BJ (cell line): ENCODE results near the gene FBXW11. TPM values are rescaled to one million over a fixed set of nuclear protein-coding genes. Genes with fewer than 3 reads are reported as not detected.

Source experiments
- CTCF ChIA-PET: fragments of 350-600 bp; formaldehyde crosslinking; extraction: SDS; loops from one replicate; lab custom pipeline; 2021; ENCODE audit warnings: antibody characterized with exemption, inconsistent platforms; lab: Yijun Ruan, JAX
- POLR2A ChIA-PET: fragments of 300-600 bp; sonication (Branson Sonifier 250); formaldehyde crosslinking; extraction: SDS; loops from one replicate; lab custom pipeline; 2021; ENCODE audit warnings: antibody characterized with exemption; lab: Charles Lee
- DNase-seq: peaks from one replicate; pipeline ENCODE4 v3.0.0-alpha.2; 2011; ENCODE audit warnings: low read depth
- H3K27me3 ChIP-seq: 2 replicates; pipeline ENCODE4 v1.6.0; 2011; ENCODE audit warnings: low read length; ENCODE audit not compliant: control insufficient read depth, insufficient read depth
- H3K36me3 ChIP-seq: 2 replicates; pipeline ENCODE4 v1.5.1; 2011; ENCODE audit warnings: low read length; ENCODE audit not compliant: control insufficient read depth, insufficient read depth
- H3K4me3 ChIP-seq: 2 replicates; pipeline ENCODE4 v1.5.1; 2011; ENCODE audit warnings: low read depth, mild to moderate bottlenecking, control low read depth, low read length
- CTCF ChIP-seq: IDR thresholded peaks from 2 replicates; pipeline ENCODE4 v1.5.1; 2011; ENCODE audit warnings: low read depth, mild to moderate bottlenecking, control low read depth, inconsistent platforms, low read length, moderate library complexity; ENCODE audit not compliant: insufficient read depth
- polyA plus RNA-seq: library from polyadenylated mRNA; depleted of rRNA; stranded (reverse); fragments of >200 nt; gene quantifications from 2 replicates; pipeline ENCODE4 v1.2.3, GENCODE V29; 2011

The FBXW11 gene
- polyA plus RNA-seq, 1 experiment: 55.5 TPM

GRCh38 chr5:172043865-172044264 is 37.4 kb upstream of the FBXW11 start:
- ChIA-PET CTCF (no interaction called here), POLR2A (no interaction called here)
- DNase-seq: no peak
- H3K27me3 ChIP-seq: no peaks in the 10 kb centered on the region
- H3K4me3 ChIP-seq: no peak overlapping the region
- peaks cover 14% of the 10 kb centered on the region for H3K36me3 ChIP-seq
- TF ChIP-seq CTCF: no peak

GRCh38 chr5:172042183-172042582 is 35.7 kb upstream of the FBXW11 start:
- H3K27me3 ChIP-seq: no peaks in the 10 kb centered on the region
- ChIA-PET POLR2A (no interaction called here), CTCF (interaction anchor here (0.7 to 4.9 kb wide), 4 partner anchors 16 to 146 kb away, joined by 3 to 63 read pairs (median 4); partner anchors contain the start of gene STK10)
- peaks cover 9% of the 10 kb centered on the region for H3K36me3 ChIP-seq
- no peak for DNase-seq
- no peak for TF ChIP-seq CTCF
- H3K4me3 ChIP-seq: no peak overlapping the region

- ChIA-PET POLR2A (no interaction called here), CTCF (no interaction called here)
- no peak for TF ChIP-seq CTCF
- no peak for DNase-seq
- H3K4me3 ChIP-seq: no peak overlapping the region
- no peaks in the 10 kb centered on the region for H3K27me3 ChIP-seq
- no peaks in the 10 kb centered on the region for H3K36me3 ChIP-seq
Observed at GRCh38 chr5:172038167-172038566, 31.7 kb upstream of the FBXW11 start.

GRCh38 chr5:172035049-172035448 is 28.6 kb upstream of the FBXW11 start:
- DNase-seq: no peak
- ChIA-PET POLR2A (no interaction called here), CTCF (interaction anchor here (2.6 kb wide), 1 partner anchor 123 kb away, joined by 22 read pairs; no protein-coding TSS in a partner anchor)
- Histone ChIP-seq H3K4me3 (no peak overlapping the region), H3K27me3 (no peaks in the 10 kb centered on the region), H3K36me3 (no peaks in the 10 kb centered on the region)
- TF ChIP-seq CTCF: no peak

GRCh38 chr5:172031894-172032461 is 25.5 kb upstream of the FBXW11 start:
- DNase-seq: no peak
- H3K36me3 ChIP-seq: no peaks in the 10 kb centered on the region
- ChIA-PET POLR2A (no interaction called here), CTCF (no interaction called here)
- no peaks in the 10 kb centered on the region; the same call in 1 of the 2 replicates for H3K27me3 ChIP-seq
- no peak for TF ChIP-seq CTCF
- no peak overlapping the region for H3K4me3 ChIP-seq
